OCI-LY7 (cell line): ENCODE data around the gene SALL1.

ENCODE experiments used
- CTCF ChIP-seq: fragments of 200-600 bp; sonication (generic); conservative IDR thresholded peaks from 2 replicates; pipeline ENCODE4 v1.5.1; 2014; ENCODE audit warnings: mild to moderate bottlenecking, antibody characterized with exemption, low read length, moderate library complexity, mixed read lengths
- EZH2phosphoT487 ChIP-seq: fragments of 200-600 bp; sonication (generic); IDR thresholded peaks from 2 replicates; pipeline ENCODE4 v1.6.1; 2018; ENCODE audit warnings: low read depth, borderline replicate concordance, mild to moderate bottlenecking, mixed run types, antibody characterized with exemption, low read length, moderate library complexity, mixed read lengths

GRCh38 chr16:51155199-51155607 is 4.1 kb upstream of the SALL1 start:
- TF ChIP-seq CTCF (no peak), EZH2phosphoT487 (no peak)
